ENCODE data around the gene COL20A1. TPM values are rescaled to one million over a fixed set of nuclear protein-coding genes. Genes with fewer than 3 reads are reported as not detected.

COL20A1 gene
- total and polyA plus RNA-seq, 2 experiments from 2014 or later = not detected

- Histone ChIP-seq H3K27ac (no peak overlapping the region), H3K4me3 (no peak overlapping the region), H2AFZ (no peak overlapping the region), H3K4me1 (ENCODE audit: insufficient read depth) (no peaks in the 10 kb centered on the region), H3K9ac (no peak overlapping the region), H3K27me3 (replicated peaks; ENCODE audit: insufficient read depth) (peaks cover 15% of the 10 kb centered on the region; the same call in 1 of the 2 replicates), H3K9me3 (ENCODE audit: low read depth) (no peaks in the 10 kb centered on the region), H3K36me3 (ENCODE audit: low read depth) (no peaks in the 10 kb centered on the region), H3F3A (ENCODE audit: insufficient read depth) (no peaks in the 10 kb centered on the region), H4K20me1 (ENCODE audit: insufficient read depth) (no peaks in the 10 kb centered on the region), H3K79me2 (ENCODE audit: insufficient read depth) (no peaks in the 10 kb centered on the region), H3K9me2 (ENCODE audit: insufficient read depth) (no peaks in the 10 kb centered on the region), H3K4me2 (ENCODE audit: unreplicated experiment) (no peak overlapping the region)
- DNase-seq = no peak
- TF ChIP-seq EZH2phosphoT487 (IDR thresholded peaks at IDR 0.05; ENCODE audit: insufficient read depth, low read depth) (no peak), EZH2 (IDR thresholded peaks at IDR 0.05; ENCODE audit: insufficient read depth, poor library complexity, severe bottlenecking) (no peak)
- WGBS, 2 experiments (ENCODE audit: low coverage in 1 of 2, low lambda C conversion rate in 2 of 2, missing lambda C conversion rate in 2 of 2) = 24 to 41% methylated on average over 16 to 30 of the region's 30 CpGs
- in situ Hi-C loops (cut with MboI) = no loop called here
These were observed 31.0 kb upstream of the COL20A1 start for GRCh38 chr20:63261795-63262528.

DNA sequence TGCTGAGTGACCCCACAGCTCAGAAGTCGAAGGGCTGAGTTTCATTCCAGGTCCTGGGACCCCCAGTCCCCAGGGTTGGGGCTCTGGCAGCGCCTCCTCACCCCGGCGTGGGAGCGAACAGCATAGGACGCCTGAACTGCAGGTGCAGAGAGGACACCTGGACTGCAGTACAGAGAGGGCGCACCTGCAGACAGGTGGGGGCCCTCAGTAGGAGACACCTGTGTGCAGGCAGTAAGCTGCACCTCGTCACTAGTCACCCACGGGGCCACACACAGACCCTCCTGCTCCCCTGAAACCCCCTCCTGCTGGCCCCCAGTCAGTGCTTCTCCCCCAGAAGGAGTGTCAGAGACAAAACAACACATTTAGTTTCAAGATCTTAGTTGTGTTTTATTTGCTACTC is 30.1 kb upstream of the COL20A1 start:
- no peak for TF ChIP-seq EZH2phosphoT487 (IDR thresholded peaks at IDR 0.05; ENCODE audit: insufficient read depth, low read depth)
- TF ChIP-seq EZH2 (IDR thresholded peaks at IDR 0.05; ENCODE audit: insufficient read depth, poor library complexity, severe bottlenecking) = no peak
- H3K79me2 ChIP-seq (ENCODE audit: insufficient read depth) = no peaks in the 10 kb centered on the region
- H3K27me3 ChIP-seq (replicated peaks; ENCODE audit: insufficient read depth) = peaks cover 15% of the 10 kb centered on the region; the same call in 1 of the 2 replicates
- 53 to 66% methylated on average over 8 to 9 of the region's 9 CpGs for WGBS, 2 experiments (ENCODE audit: low coverage in 1 of 2, low lambda C conversion rate in 2 of 2, missing lambda C conversion rate in 2 of 2)
- DNase-seq = no peak
- H3K4me2 ChIP-seq (ENCODE audit: unreplicated experiment) = no peak overlapping the region
- H3K4me3 ChIP-seq = no peak overlapping the region
- H3K36me3 ChIP-seq (ENCODE audit: low read depth) = no peaks in the 10 kb centered on the region
- H4K20me1 ChIP-seq (ENCODE audit: insufficient read depth) = no peaks in the 10 kb centered on the region
- in situ Hi-C loops (cut with MboI) = no loop called here
- no peak overlapping the region for H2AFZ ChIP-seq
- no peaks in the 10 kb centered on the region for H3K9me2 ChIP-seq (ENCODE audit: insufficient read depth)
- H3K27ac ChIP-seq = no peak overlapping the region
- H3K4me1 ChIP-seq (ENCODE audit: insufficient read depth) = no peaks in the 10 kb centered on the region
- H3K9me3 ChIP-seq (ENCODE audit: low read depth) = no peaks in the 10 kb centered on the region
- no peaks in the 10 kb centered on the region for H3F3A ChIP-seq (ENCODE audit: insufficient read depth)
- H3K9ac ChIP-seq = no peak overlapping the region

DNA sequence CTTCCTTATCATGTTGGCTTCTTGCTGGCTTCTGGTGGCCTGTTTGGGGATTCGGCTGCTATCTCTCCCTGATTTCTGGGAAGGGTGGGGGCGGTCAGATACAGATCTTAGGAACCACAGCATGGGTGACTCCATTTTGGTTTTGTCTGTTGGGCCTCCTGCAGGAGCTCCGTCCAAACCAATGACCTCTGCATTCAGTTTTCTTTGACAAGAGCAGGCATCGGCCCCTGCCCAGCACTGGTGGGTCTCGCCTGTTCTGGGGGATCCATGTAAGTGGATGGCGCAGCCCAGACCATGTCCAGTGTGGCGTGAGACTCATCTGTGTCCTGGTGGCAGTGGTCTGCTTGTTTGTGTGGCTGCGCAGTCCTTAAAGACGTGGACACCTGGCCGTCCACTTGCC is 29.0 kb upstream of the COL20A1 start:
- Histone ChIP-seq H3K27me3 (replicated peaks; ENCODE audit: insufficient read depth) (peaks cover 12% of the 10 kb centered on the region; the same call in 1 of the 2 replicates), H3K9me2 (ENCODE audit: insufficient read depth) (no peaks in the 10 kb centered on the region), H2AFZ (no peak overlapping the region), H3K4me3 (no peak overlapping the region), H3F3A (ENCODE audit: insufficient read depth) (no peaks in the 10 kb centered on the region), H3K9ac (no peak overlapping the region), H3K79me2 (ENCODE audit: insufficient read depth) (no peaks in the 10 kb centered on the region), H3K9me3 (ENCODE audit: low read depth) (no peaks in the 10 kb centered on the region), H3K4me2 (ENCODE audit: unreplicated experiment) (no peak overlapping the region), H3K27ac (no peak overlapping the region), H4K20me1 (ENCODE audit: insufficient read depth) (no peaks in the 10 kb centered on the region), H3K36me3 (ENCODE audit: low read depth) (no peaks in the 10 kb centered on the region), H3K4me1 (ENCODE audit: insufficient read depth) (no peaks in the 10 kb centered on the region)
- no peak for TF ChIP-seq EZH2phosphoT487 (IDR thresholded peaks at IDR 0.05; ENCODE audit: insufficient read depth, low read depth)
- TF ChIP-seq EZH2 (IDR thresholded peaks at IDR 0.05; ENCODE audit: insufficient read depth, poor library complexity, severe bottlenecking) = no peak
- DNase-seq = no peak
- WGBS, 2 experiments (ENCODE audit: low coverage in 1 of 2, low lambda C conversion rate in 2 of 2, missing lambda C conversion rate in 2 of 2) = 70 to 74% methylated on average over 10 of the region's 10 CpGs
- in situ Hi-C loops (cut with MboI) = no loop called here

GRCh38 chr20:63264519-63264918 is 28.5 kb upstream of the COL20A1 start:
- Histone ChIP-seq H3K4me2 (ENCODE audit: unreplicated experiment) (no peak overlapping the region), H3K36me3 (ENCODE audit: low read depth) (no peaks in the 10 kb centered on the region), H3K79me2 (ENCODE audit: insufficient read depth) (no peaks in the 10 kb centered on the region), H3K9ac (no peak overlapping the region), H3K9me2 (ENCODE audit: insufficient read depth) (no peaks in the 10 kb centered on the region), H2AFZ (no peak overlapping the region), H3K4me3 (no peak overlapping the region), H3K27ac (no peak overlapping the region), H3K27me3 (replicated peaks; ENCODE audit: insufficient read depth) (peaks cover 8% of the 10 kb centered on the region; the same call in 1 of the 2 replicates), H3K9me3 (ENCODE audit: low read depth) (no peaks in the 10 kb centered on the region), H4K20me1 (ENCODE audit: insufficient read depth) (no peaks in the 10 kb centered on the region), H3K4me1 (ENCODE audit: insufficient read depth) (no peaks in the 10 kb centered on the region), H3F3A (ENCODE audit: insufficient read depth) (no peaks in the 10 kb centered on the region)
- TF ChIP-seq EZH2 (IDR thresholded peaks at IDR 0.05; ENCODE audit: insufficient read depth, poor library complexity, severe bottlenecking) = no peak
- no peak for TF ChIP-seq EZH2phosphoT487 (IDR thresholded peaks at IDR 0.05; ENCODE audit: insufficient read depth, low read depth)
- DNase-seq = no peak
- 34 to 39% methylated on average over 14 of the region's 14 CpGs for WGBS, 2 experiments (ENCODE audit: low coverage in 1 of 2, low lambda C conversion rate in 2 of 2, missing lambda C conversion rate in 2 of 2)
- in situ Hi-C loops (cut with MboI) = no loop called here
